ENCODE measurements around the gene RAB36. TPM values are rescaled to one million over a fixed set of nuclear protein-coding genes. Genes with fewer than 3 reads are reported as not detected.

The RAB36 gene
- total and polyA plus RNA-seq, 10 donors: 1.0 to 3.7 (median 1.6) TPM

DNA sequence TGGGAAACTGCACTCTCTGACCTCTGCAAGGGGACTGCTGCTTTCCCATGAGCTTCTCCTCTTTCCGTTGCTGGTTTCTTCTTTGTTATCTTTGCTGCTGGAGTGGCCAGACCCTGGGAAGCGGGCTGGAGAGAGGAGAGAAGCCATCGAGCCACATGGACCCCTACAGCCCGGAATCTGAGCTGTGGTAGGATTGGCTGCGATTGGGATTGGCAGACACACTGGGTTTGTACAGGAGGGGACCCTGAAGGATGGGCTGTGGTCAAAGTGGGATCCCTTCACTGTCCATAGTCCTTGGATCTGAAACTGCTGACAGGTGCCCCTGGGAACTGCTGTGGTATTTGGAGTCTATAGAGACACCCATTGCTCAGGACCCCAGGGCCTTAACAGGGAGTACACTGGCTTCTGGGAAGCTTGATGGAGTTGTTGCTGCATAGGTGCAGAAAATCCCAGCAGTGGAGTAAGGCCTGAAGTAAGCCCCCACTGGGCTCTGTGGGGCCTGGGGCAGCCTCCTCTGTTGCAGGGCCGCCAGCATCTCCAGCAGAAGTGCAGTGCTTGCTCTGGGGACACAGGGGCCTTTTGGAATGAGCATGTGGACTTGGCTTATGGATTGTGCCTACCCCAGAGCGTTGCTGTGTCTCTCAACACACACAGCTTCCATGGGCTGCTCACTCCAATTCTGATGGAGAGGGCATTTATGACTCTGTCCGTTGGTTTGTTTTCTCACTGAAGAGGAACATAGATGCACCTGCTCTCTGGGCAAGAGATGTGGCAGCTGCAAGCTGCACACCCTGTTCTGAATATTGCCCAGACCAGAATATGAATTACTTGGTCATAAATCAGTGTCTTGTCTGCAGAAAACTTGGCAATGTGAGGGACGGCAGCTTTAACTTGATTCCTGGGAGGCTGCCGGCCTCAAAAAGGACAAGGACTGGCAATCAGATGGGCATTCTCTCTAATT, 67.1 kb downstream of the RAB36 start:
- peaks cover 0 to 21% (median 0%) of the 10 kb centered on the region in 6 donors for H3K36me3 ChIP-seq
- WGBS, 5 donors: 61 to 75% (median 67%) methylated on average over 10 of the region's 10 CpGs
- intact Hi-C loops (cut with DNase I; ENCODE audit: low total_unique reads): no loop called here

DNA sequence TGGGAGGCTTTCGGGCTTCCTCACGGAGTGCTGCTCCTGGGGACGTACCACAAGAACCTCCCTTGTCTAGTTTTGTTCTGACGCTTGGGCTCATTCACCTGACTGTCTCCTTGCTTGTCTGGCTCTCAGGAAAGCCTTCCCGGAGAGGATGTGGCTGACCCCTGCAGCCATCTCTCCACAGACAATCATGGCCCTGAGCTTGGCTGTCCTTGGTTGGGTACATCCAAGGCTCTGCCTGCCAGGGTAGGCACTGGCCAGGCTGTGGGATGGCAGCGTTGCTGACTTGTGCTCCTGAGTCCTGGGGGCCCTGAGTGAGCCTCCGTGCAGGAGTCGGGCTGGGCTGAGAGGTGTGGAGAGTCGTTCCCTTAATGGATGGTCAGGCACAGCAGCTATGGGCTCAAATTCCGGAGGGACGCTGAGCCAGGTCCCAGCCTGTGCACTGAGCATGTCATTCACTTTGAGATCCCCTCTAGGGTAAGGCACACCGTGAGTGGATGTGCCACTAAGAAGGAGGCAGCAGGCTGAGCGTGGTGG, 67.8 kb downstream of the RAB36 start:
- peak in 1 of 3 donors; percentile 36 for TF ChIP-seq POLR2AphosphoS5 (IDR thresholded peaks at IDR 0.05)
- TF ChIP-seq, protein P1, sequence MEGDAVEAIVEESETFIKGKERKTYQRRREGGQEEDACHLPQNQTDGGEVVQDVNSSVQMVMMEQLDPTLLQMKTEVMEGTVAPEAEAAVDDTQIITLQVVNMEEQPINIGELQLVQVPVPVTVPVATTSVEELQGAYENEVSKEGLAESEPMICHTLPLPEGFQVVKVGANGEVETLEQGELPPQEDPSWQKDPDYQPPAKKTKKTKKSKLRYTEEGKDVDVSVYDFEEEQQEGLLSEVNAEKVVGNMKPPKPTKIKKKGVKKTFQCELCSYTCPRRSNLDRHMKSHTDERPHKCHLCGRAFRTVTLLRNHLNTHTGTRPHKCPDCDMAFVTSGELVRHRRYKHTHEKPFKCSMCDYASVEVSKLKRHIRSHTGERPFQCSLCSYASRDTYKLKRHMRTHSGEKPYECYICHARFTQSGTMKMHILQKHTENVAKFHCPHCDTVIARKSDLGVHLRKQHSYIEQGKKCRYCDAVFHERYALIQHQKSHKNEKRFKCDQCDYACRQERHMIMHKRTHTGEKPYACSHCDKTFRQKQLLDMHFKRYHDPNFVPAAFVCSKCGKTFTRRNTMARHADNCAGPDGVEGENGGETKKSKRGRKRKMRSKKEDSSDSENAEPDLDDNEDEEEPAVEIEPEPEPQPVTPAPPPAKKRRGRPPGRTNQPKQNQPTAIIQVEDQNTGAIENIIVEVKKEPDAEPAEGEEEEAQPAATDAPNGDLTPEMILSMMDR (IDR thresholded peaks at IDR 0.05 in 8 of 11, conservative IDR thresholded peaks at IDR 0.05 in 3 of 11): no peak
- no peak for TF ChIP-seq POLR2A (IDR thresholded peaks at IDR 0.05)
- Histone ChIP-seq H3K9me3 (no peaks in the 10 kb centered on the region), H3K4me3 (no peak overlapping the region), H3K27ac (peak overlapping the region in 1 of 8 donors; percentile 17), H3K36me3 (peaks cover 0 to 14% (median 0%) of the 10 kb centered on the region in 6 donors), H3K4me1 (peaks cover 39 to 97% (median 63%) of the 10 kb centered on the region in 6 donors), H3K27me3 (replicated peaks in 1 of 7) (no peaks in the 10 kb centered on the region)
- 76 to 81% (median 79%) methylated on average over 11 to 13 of the region's 13 CpGs for WGBS, 5 donors
- DNase-seq: peak; percentile 51
- intact Hi-C loops (cut with DNase I; ENCODE audit: low total_unique reads): no loop called here

More for the DNA sequence above, 67.1 kb downstream of the RAB36 start:
- no peaks in the 10 kb centered on the region for H3K9me3 ChIP-seq
- no peak overlapping the region for H3K4me3 ChIP-seq
- no peaks in the 10 kb centered on the region for H3K27me3 ChIP-seq (replicated peaks in 1 of 7)
- H3K4me1 ChIP-seq: peaks cover 34 to 97% (median 62%) of the 10 kb centered on the region in 6 donors
- DNase-seq: peak; percentile 56
- peak overlapping the region in 1 of 8 donors; percentile 17 for H3K27ac ChIP-seq
- TF ChIP-seq, protein P1 (IDR thresholded peaks at IDR 0.05 in 8 of 11, conservative IDR thresholded peaks at IDR 0.05 in 3 of 11): no peak
- no peak for TF ChIP-seq POLR2A (IDR thresholded peaks at IDR 0.05)
- no peak for TF ChIP-seq POLR2AphosphoS5 (IDR thresholded peaks at IDR 0.05)

DNA sequence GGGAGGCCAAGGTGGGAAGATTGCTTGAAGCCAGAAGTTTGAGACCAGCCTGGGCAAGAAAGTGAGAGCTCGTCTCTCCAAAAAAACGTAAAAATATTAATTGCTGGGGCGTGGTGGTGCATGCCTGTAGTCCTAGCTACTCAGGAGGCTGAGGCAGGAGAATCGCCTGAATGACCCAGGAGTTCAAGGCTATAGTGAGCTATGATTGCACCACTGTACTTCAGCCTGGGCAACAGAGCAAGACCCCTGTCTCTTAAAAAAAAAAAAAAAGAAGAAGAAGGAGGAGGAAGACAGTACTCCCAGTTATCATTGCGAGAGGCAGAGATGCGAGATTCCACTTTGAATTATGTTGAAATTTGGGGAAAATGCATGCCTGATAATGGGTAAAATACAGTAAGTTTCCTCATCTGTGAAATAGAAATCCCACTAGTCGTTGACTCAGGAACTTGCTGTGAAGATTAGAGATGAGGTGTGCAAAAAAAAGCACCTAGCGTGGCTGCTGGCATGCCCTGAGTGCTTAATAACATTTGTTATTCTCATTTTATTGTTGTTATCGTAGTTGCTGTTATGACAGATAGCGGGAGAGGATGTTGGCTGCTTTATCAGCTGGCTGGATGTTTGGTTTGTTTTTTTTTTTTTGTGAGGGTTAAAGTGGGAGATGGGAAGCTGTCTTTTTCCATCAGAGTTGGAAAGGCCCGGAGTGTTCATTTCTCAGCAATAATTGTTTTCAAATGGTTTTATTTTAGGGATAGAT, 68.5 kb downstream of the RAB36 start:
- DNase-seq: peak; percentile 0
- WGBS, 5 donors: 60 to 67% (median 62%) methylated on average over 11 of the region's 11 CpGs
- H3K4me1 ChIP-seq: peaks cover 43 to 97% (median 67%) of the 10 kb centered on the region in 6 donors
- intact Hi-C loops (cut with DNase I; ENCODE audit: low total_unique reads): no loop called here
- H3K36me3 ChIP-seq: peaks cover 0 to 11% (median 0%) of the 10 kb centered on the region in 6 donors
- no peak overlapping the region for H3K4me3 ChIP-seq
- peak overlapping the region in 7 of 8 donors; percentile 13 to 68 (median 35) for H3K27ac ChIP-seq
- no peaks in the 10 kb centered on the region for H3K27me3 ChIP-seq (replicated peaks in 1 of 7)
- H3K9me3 ChIP-seq: no peaks in the 10 kb centered on the region
- TF ChIP-seq POLR2AphosphoS5 (IDR thresholded peaks at IDR 0.05) (no peak), POLR2A (IDR thresholded peaks at IDR 0.05) (no peak)
- TF ChIP-seq, protein P1 (IDR thresholded peaks at IDR 0.05 in 8 of 11, conservative IDR thresholded peaks at IDR 0.05 in 3 of 11): no peak

Small RNAs within 50 kb of the gene (small RNA-seq; reads per million reads assigned to genes)
- gene BCRP8: 0 reads per million in 4 donors
- gene RF00017: 0 reads per million in 4 donors
- 0 reads per million in 4 donors for gene RF00066

Other genes starting within 250 kb of the RAB36 start
- gene GNAZ, start 75.0 kb upstream of the RAB36 start, total RNA-seq: 10 to 100 TPM in 2 of 7 donors, 1 to 10 TPM in 5; 4.4 to 11.8 (median 7.6) TPM
- gene GNAZ, start 75.0 kb upstream of the RAB36 start, polyA plus RNA-seq: 1 to 10 TPM; 2.3 to 5.7 (median 2.8) TPM
- gene RSPH14, start 3.5 kb upstream of the RAB36 start, total RNA-seq: under 1 TPM in 2 of 7 donors, not detected in 5; 0.52 to 0.77 TPM
- gene RSPH14, start 3.5 kb upstream of the RAB36 start, polyA plus RNA-seq: under 1 TPM in 2 of 3 donors, not detected in 1; 0.11 to 0.38 TPM
- 10 to 100 TPM; 39.3 to 64.8 (median 56.3) TPM for gene BCR, start 35.0 kb downstream of the RAB36 start, total RNA-seq
- 10 to 100 TPM; 15.2 to 21.9 (median 15.8) TPM for gene BCR, start 35.0 kb downstream of the RAB36 start, polyA plus RNA-seq

Data from spleen (tissue), 11 donors.